Measurements from ENCODE around the gene LRRC3C.

DNA sequence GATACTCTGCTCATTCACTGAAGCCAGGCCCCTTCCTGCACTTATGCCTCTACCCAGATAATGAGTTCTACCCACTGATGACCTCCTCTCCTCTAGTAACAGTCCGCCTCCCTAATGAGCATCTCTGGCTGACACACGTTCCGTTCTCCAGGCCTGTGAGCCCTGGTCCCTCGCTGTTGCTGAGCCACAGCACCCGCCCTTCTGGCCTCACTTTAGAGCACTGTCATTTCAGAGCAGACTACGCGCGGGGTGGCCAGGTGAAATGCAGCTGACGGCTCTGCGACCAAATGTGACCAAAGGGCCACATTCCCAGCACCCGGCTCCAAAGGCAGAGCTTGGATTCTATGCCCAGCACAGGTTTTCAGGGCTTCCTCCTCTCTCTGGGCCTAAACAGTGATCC, 66.9 kb downstream of the LRRC3C start:
- TF ChIP-seq, protein P1, sequence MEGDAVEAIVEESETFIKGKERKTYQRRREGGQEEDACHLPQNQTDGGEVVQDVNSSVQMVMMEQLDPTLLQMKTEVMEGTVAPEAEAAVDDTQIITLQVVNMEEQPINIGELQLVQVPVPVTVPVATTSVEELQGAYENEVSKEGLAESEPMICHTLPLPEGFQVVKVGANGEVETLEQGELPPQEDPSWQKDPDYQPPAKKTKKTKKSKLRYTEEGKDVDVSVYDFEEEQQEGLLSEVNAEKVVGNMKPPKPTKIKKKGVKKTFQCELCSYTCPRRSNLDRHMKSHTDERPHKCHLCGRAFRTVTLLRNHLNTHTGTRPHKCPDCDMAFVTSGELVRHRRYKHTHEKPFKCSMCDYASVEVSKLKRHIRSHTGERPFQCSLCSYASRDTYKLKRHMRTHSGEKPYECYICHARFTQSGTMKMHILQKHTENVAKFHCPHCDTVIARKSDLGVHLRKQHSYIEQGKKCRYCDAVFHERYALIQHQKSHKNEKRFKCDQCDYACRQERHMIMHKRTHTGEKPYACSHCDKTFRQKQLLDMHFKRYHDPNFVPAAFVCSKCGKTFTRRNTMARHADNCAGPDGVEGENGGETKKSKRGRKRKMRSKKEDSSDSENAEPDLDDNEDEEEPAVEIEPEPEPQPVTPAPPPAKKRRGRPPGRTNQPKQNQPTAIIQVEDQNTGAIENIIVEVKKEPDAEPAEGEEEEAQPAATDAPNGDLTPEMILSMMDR (IDR thresholded peaks at IDR 0.05 in 8 of 11, conservative IDR thresholded peaks at IDR 0.05 in 3 of 11) = no peak
- no peak for TF ChIP-seq POLR2A (IDR thresholded peaks at IDR 0.05)
